H9 (cell line): ENCODE measurements around the gene TUBB1. TPM values are rescaled to one million over a fixed set of nuclear protein-coding genes. Genes with fewer than 3 reads are reported as not detected.

ENCODE experiments used
- DNase-seq: peaks from one replicate; pipeline ENCODE4 v3.0.0-alpha.2; 2017
- H2AFZ ChIP-seq: one replicate; pipeline ENCODE4 v1.6.1; 2013; ENCODE audit warnings: mild to moderate bottlenecking, low read length, control low read depth, moderate library complexity
- H2AK5ac ChIP-seq: 2 replicates; pipeline ENCODE4 v1.6.1; 2013; ENCODE audit warnings: low read length, control low read depth, mixed read lengths; ENCODE audit not compliant: insufficient read length
- H2BK120ac ChIP-seq: one replicate; pipeline ENCODE4 v1.6.1; 2013; ENCODE audit warnings: low read depth, mild to moderate bottlenecking, low read length, control low read depth, inconsistent platforms; ENCODE audit not compliant: poor library complexity, severe bottlenecking
- H2BK12ac ChIP-seq: 2 replicates; pipeline ENCODE4 v1.6.1; 2013; ENCODE audit warnings: low read length, control low read depth, mixed read lengths, low read depth; ENCODE audit not compliant: insufficient read length
- H2BK15ac ChIP-seq: 2 replicates; pipeline ENCODE4 v1.6.1; 2013; ENCODE audit warnings: low read depth, low read length, control low read depth
- H2BK20ac ChIP-seq: one replicate; pipeline ENCODE4 v1.6.1; 2013; ENCODE audit warnings: low read depth, mild to moderate bottlenecking, low read length, control low read depth, inconsistent platforms; ENCODE audit not compliant: poor library complexity, severe bottlenecking
- H2BK5ac ChIP-seq: 2 replicates; pipeline ENCODE4 v1.6.1; 2013; ENCODE audit warnings: low read length, control low read depth, mixed read lengths; ENCODE audit not compliant: insufficient read length
- H3K14ac ChIP-seq: 2 replicates; pipeline ENCODE4 v1.6.1; 2013; ENCODE audit warnings: low read length, control low read depth; ENCODE audit not compliant: insufficient read depth
- H3K18ac ChIP-seq: 2 replicates; pipeline ENCODE4 v1.6.1; 2013; ENCODE audit warnings: low read depth, mild to moderate bottlenecking, mixed read lengths, low read length, control low read depth; ENCODE audit not compliant: insufficient read length
- H3K23ac ChIP-seq: 2 replicates; pipeline ENCODE4 v1.6.1; 2013; ENCODE audit warnings: low read length, control low read depth, mixed read lengths, low read depth; ENCODE audit not compliant: insufficient read length
- H3K23me2 ChIP-seq: 2 replicates; pipeline ENCODE4 v1.6.1; 2013; ENCODE audit warnings: low read depth, mild to moderate bottlenecking, mixed read lengths, low read length, control low read depth; ENCODE audit not compliant: insufficient read length, poor library complexity, severe bottlenecking
- H3K27ac ChIP-seq: 2 replicates; pipeline ENCODE4 v1.5.1; 2013; ENCODE audit warnings: low read length, control low read depth, mixed read lengths, low read depth; ENCODE audit not compliant: insufficient read length
- H3K27me3 ChIP-seq: 2 replicates; pipeline ENCODE4 v1.6.1; 2013; ENCODE audit warnings: low read length, control low read depth, inconsistent platforms; ENCODE audit not compliant: insufficient read depth
- H3K4ac ChIP-seq: 2 replicates; pipeline ENCODE4 v1.6.1; 2013; ENCODE audit warnings: low read depth, mild to moderate bottlenecking, control low read depth, inconsistent platforms, low read length, moderate library complexity
- H3K4me1 ChIP-seq: 2 replicates; pipeline ENCODE4 v1.6.1; 2013; ENCODE audit warnings: low read length, control low read depth, inconsistent platforms; ENCODE audit not compliant: insufficient read depth
- H3K4me2 ChIP-seq: 2 replicates; pipeline ENCODE4 v1.6.1; 2013; ENCODE audit warnings: low read length, control low read depth, mixed read lengths; ENCODE audit not compliant: insufficient read length, insufficient read depth
- H3K56ac ChIP-seq: 2 replicates; pipeline ENCODE4 v1.6.1; 2013; ENCODE audit warnings: low read depth, mild to moderate bottlenecking, mixed read lengths, low read length, control low read depth; ENCODE audit not compliant: insufficient read length
- H3K79me1 ChIP-seq: 2 replicates; pipeline ENCODE4 v1.6.1; 2013; ENCODE audit warnings: low read depth, mild to moderate bottlenecking, moderate library complexity, low read length, control low read depth, inconsistent platforms; ENCODE audit not compliant: insufficient read depth, poor library complexity, severe bottlenecking
- H3K79me2 ChIP-seq: 2 replicates; pipeline ENCODE4 v1.6.1; 2013; ENCODE audit warnings: low read length, control low read depth, inconsistent platforms; ENCODE audit not compliant: insufficient read depth
- H3K9ac ChIP-seq: 2 replicates; pipeline ENCODE4 v1.6.1; 2013; ENCODE audit warnings: low read length, control low read depth, mixed read lengths; ENCODE audit not compliant: insufficient read length; ENCODE audit errors: extremely low read depth
- H3K9me3 ChIP-seq: one replicate; pipeline ENCODE4 v1.6.1; 2013; ENCODE audit warnings: low read depth, low read length, inconsistent platforms; ENCODE audit not compliant: control insufficient read depth
- H3T11ph ChIP-seq: one replicate; pipeline ENCODE4 v1.6.1; 2013; ENCODE audit warnings: mild to moderate bottlenecking, low read length, control low read depth, inconsistent platforms
- H4K20me1 ChIP-seq: one replicate; pipeline ENCODE4 v1.6.1; 2013; ENCODE audit not compliant: control insufficient read depth, insufficient read length, insufficient read depth
- H4K5ac ChIP-seq: 2 replicates; pipeline ENCODE4 v1.6.1; 2013; ENCODE audit warnings: low read depth, mild to moderate bottlenecking, mixed read lengths, low read length, control low read depth; ENCODE audit not compliant: insufficient read length
- H4K8ac ChIP-seq: replicated peaks from 2 replicates; pipeline ENCODE4 v1.6.1; 2013; ENCODE audit warnings: low read length, control low read depth, mixed read lengths, low read depth; ENCODE audit not compliant: insufficient read length
- H4K91ac ChIP-seq: 2 replicates; pipeline ENCODE4 v1.6.1; 2013; ENCODE audit warnings: low read depth, mild to moderate bottlenecking, moderate library complexity, mixed read lengths, low read length, control low read depth; ENCODE audit not compliant: insufficient read length
- H3K27ac Mint-ChIP-seq, 3 experiments: 2 replicates in 2 of 3; 3 replicates in 1 of 3; pipeline ENCODE4 v1.8.0; 2020 to 2021; ENCODE audit warnings: mixed read lengths in 3 of 3, mild to moderate bottlenecking in 1 of 3, moderate library complexity in 1 of 3
- H3K27me3 Mint-ChIP-seq: 2 replicates; pipeline ENCODE4 v1.8.0; 2021; ENCODE audit warnings: low read depth, mild to moderate bottlenecking, moderate library complexity, mixed read lengths
- H3K36me3 Mint-ChIP-seq, 3 experiments: 2 replicates in 2 of 3; 3 replicates in 1 of 3; pipeline ENCODE4 v1.8.0; 2020 to 2021; ENCODE audit warnings: low read depth in 3 of 3, mixed read lengths in 3 of 3; ENCODE audit not compliant: insufficient read depth in 1 of 3
- H3K4me1 Mint-ChIP-seq, 2 experiments: 2 replicates each; pipeline ENCODE4 v1.8.0; 2020; ENCODE audit warnings: mixed read lengths in 2 of 2
- H3K4me3 Mint-ChIP-seq, 2 experiments: 2 replicates in 1 of 2; 3 replicates in 1 of 2; pipeline ENCODE4 v1.8.0; 2020 to 2021; ENCODE audit warnings: mild to moderate bottlenecking in 2 of 2, mixed read lengths in 2 of 2, moderate library complexity in 1 of 2
- H3K9me3 Mint-ChIP-seq, 2 experiments: 2 replicates in 1 of 2; 3 replicates in 1 of 2; pipeline ENCODE4 v1.8.0; 2020; ENCODE audit warnings: mild to moderate bottlenecking in 2 of 2, mixed read lengths in 2 of 2, moderate library complexity in 1 of 2
- CTCF ChIP-seq: fragments of 200-600 bp; sonication (generic); conservative IDR thresholded peaks from 3 replicates; pipeline ENCODE4 v1.8.0; 2021; ENCODE audit warnings: antibody characterized with exemption, mild to moderate bottlenecking
- WGBS: extraction: QIAGEN DNeasy Blood & Tissue Kit; methylation state at CpG from one replicate; pipeline ENCODE4 v1.1.7; 2013; ENCODE audit warnings: missing lambda C conversion rate, low lambda C conversion rate, mixed read lengths; ENCODE audit not compliant: insufficient read length; ENCODE audit errors: extremely low coverage; 5-methylcytosine and 5-hydroxymethylcytosine counted together
- total RNA-seq: library from RNA; stranded (reverse); gene quantifications from 2 replicates; pipeline ENCODE4 v1.2.1, GENCODE V29; 2021

Gene TUBB1
- total RNA-seq, 1 experiment from 2014 or later = not detected

DNA sequence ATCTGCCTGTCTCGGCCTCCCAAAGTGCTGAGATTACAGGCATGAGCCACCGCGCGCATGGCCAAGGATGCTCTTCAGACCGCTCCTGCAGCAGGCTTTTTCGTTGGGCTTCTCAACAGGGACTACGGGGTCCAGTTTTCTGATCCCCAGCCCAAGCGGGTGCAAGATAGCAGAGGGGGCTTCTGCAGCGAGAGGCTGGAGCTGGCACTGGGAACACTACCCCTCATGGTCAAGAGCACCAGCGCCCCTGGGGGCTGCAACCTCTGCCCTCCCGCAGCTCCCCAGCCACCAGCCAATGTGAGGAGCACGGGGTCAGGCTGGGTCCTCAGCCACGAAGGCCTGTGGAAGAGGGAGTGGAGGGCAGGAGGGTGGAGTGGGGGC, 18.2 kb upstream of the TUBB1 start:
- no CpG with 5 or more reads among the region's 13 CpGs for WGBS
- H3K9me3 ChIP-seq = no peaks in the 10 kb centered on the region

More for the DNA sequence above, 18.2 kb upstream of the TUBB1 start:
- H3K23ac ChIP-seq = no peak overlapping the region
- H4K91ac ChIP-seq = no peak overlapping the region
- H3K9ac ChIP-seq = no peak overlapping the region
- H3T11ph ChIP-seq = no peak overlapping the region
- H3K14ac ChIP-seq = no peak overlapping the region
- TF ChIP-seq CTCF = no peak
- H2BK5ac ChIP-seq = no peak overlapping the region
- Mint-ChIP-seq H3K4me1 (peaks cover 11 to 14% of the 10 kb centered on the region in 2 experiments), H3K9me3 (no peaks in the 10 kb centered on the region), H3K36me3 (peaks cover 0 to 39% (median 36%) of the 10 kb centered on the region in 3 experiments; a peak in 5 of 7 replicates), H3K27ac (no peak overlapping the region), H3K27me3 (peaks cover 1% of the 10 kb centered on the region), H3K4me3 (no peak overlapping the region)
- no peak overlapping the region for H2BK15ac ChIP-seq
- no peak overlapping the region for H2AK5ac ChIP-seq
- H2BK120ac ChIP-seq = no peak overlapping the region
- H4K20me1 ChIP-seq = no peaks in the 10 kb centered on the region
- H4K5ac ChIP-seq = no peak overlapping the region
- H3K23me2 ChIP-seq = no peaks in the 10 kb centered on the region
- H3K79me2 ChIP-seq = no peaks in the 10 kb centered on the region
- no peak overlapping the region for H3K18ac ChIP-seq
- no peak overlapping the region for H2BK20ac ChIP-seq
- H3K27ac ChIP-seq = no peak overlapping the region
- DNase-seq = no peak
- no peaks in the 10 kb centered on the region for H3K79me1 ChIP-seq
- H3K4ac ChIP-seq = no peak overlapping the region
- H3K56ac ChIP-seq = no peak overlapping the region
- no peaks in the 10 kb centered on the region for H3K4me1 ChIP-seq
- no peaks in the 10 kb centered on the region for H3K27me3 ChIP-seq
- H2AFZ ChIP-seq = no peak overlapping the region
- H2BK12ac ChIP-seq = no peak overlapping the region
- no peak overlapping the region for H3K4me2 ChIP-seq
- no peak overlapping the region for H4K8ac ChIP-seq
